DOHH2 (cell line): ENCODE measurements around the gene DYDC2.

ENCODE experiments used
- H3F3A ChIP-seq: fragments of 200-600 bp; sonication (generic), shearing (Covaris generic); 2 replicates; pipeline ENCODE4 v1.6.0; 2016; ENCODE audit warnings: antibody characterized with exemption, mild to moderate bottlenecking; ENCODE audit not compliant: control insufficient read depth, insufficient read depth
- H3K27ac ChIP-seq: fragments of 200-600 bp; sonication (generic); 2 replicates; pipeline ENCODE4 v1.5.1; 2014; ENCODE audit warnings: low read depth, mild to moderate bottlenecking, low read length, moderate library complexity
- H3K27me3 ChIP-seq: fragments of 200-600 bp; sonication (generic); 2 replicates; pipeline ENCODE4 v1.6.1; 2014; ENCODE audit warnings: mild to moderate bottlenecking, low read length, mixed read lengths; ENCODE audit not compliant: control insufficient read depth
- H3K36me3 ChIP-seq: fragments of 200-600 bp; sonication (generic); 2 replicates; pipeline ENCODE4 v1.6.1; 2014; ENCODE audit warnings: mild to moderate bottlenecking, low read length, moderate library complexity, mixed read lengths; ENCODE audit not compliant: control insufficient read depth
- H3K4me1 ChIP-seq: fragments of 200-600 bp; sonication (generic); 2 replicates; pipeline ENCODE4 v1.6.1; 2014; ENCODE audit warnings: mild to moderate bottlenecking, low read length, mixed read lengths; ENCODE audit not compliant: control insufficient read depth
- H3K4me2 ChIP-seq: fragments of 200-600 bp; sonication (generic); 2 replicates; pipeline ENCODE4 v1.6.0; 2014; ENCODE audit warnings: mild to moderate bottlenecking, low read length, moderate library complexity
- H3K4me3 ChIP-seq: fragments of 200-600 bp; sonication (generic); 2 replicates; pipeline ENCODE4 v1.5.1; 2014; ENCODE audit warnings: mild to moderate bottlenecking, low read length, mixed read lengths
- H3K79me2 ChIP-seq: fragments of 200-600 bp; sonication (generic); 2 replicates; pipeline ENCODE4 v1.6.1; 2014; ENCODE audit warnings: mild to moderate bottlenecking, low read length, mixed read lengths; ENCODE audit not compliant: control insufficient read depth
- H3K9me2 ChIP-seq: fragments of 200-600 bp; sonication (generic); replicated peaks from 2 replicates; pipeline ENCODE4 v1.6.1; 2014; ENCODE audit warnings: mild to moderate bottlenecking, low read length, mixed read lengths; ENCODE audit not compliant: control insufficient read depth
- H3K9me3 ChIP-seq: fragments of 200-600 bp; sonication (generic); 2 replicates; pipeline ENCODE4 v1.6.1; 2014; ENCODE audit warnings: antibody characterized with exemption, low read length, mixed read lengths; ENCODE audit not compliant: control insufficient read depth, insufficient read depth
- H4K20me1 ChIP-seq: fragments of 200-600 bp; sonication (generic); 2 replicates; pipeline ENCODE4 v1.6.0; 2014; ENCODE audit warnings: low read depth, mild to moderate bottlenecking, antibody characterized with exemption, low read length, moderate library complexity; ENCODE audit not compliant: control insufficient read depth, insufficient read depth
- CTCF ChIP-seq: fragments of 200-600 bp; sonication (generic); IDR thresholded peaks from one replicate; pipeline ENCODE4 v1.5.1; 2014; ENCODE audit warnings: antibody characterized with exemption, mild to moderate bottlenecking, low read depth, low read length; ENCODE audit not compliant: poor library complexity, severe bottlenecking
- EZH2phosphoT487 ChIP-seq: fragments of 200-600 bp; sonication (generic); IDR thresholded peaks from 2 replicates; pipeline ENCODE4 v1.6.1; 2017; ENCODE audit warnings: borderline replicate concordance, mild to moderate bottlenecking, antibody characterized with exemption, low read length, moderate library complexity, mixed read lengths

Gene DYDC2

DNA sequence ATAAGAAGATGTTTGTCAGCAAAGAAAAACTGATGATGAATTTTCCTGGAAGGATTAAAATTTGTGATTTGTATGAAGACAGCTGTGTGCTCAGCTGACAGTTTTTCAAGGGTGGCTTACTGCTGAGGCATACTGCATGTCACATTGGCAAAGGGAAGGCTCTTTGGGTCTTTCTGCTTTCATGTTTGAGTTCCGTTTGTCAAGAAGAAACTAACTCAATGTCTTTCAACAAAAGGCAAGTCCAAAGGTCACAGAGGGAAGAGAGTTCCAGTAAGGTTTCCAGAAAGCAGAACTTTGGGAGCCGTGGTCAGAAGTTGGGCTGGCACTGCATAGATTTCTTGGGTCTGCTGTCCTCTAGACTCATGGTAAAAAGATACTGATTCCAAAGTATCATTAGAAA is 16.9 kb downstream of the DYDC2 start:
- H3K4me1 ChIP-seq = peaks cover 3% of the 10 kb centered on the region; the same call in 1 of the 2 replicates
- H3F3A ChIP-seq = no peaks in the 10 kb centered on the region
- no peaks in the 10 kb centered on the region for H3K9me2 ChIP-seq
- H3K9me3 ChIP-seq = no peaks in the 10 kb centered on the region
- H3K79me2 ChIP-seq = no peaks in the 10 kb centered on the region
- no peak for TF ChIP-seq EZH2phosphoT487
- TF ChIP-seq CTCF = no peak
- no peak overlapping the region for H3K4me2 ChIP-seq
- no peak overlapping the region for H3K4me3 ChIP-seq
- H3K27me3 ChIP-seq = peaks cover 10% of the 10 kb centered on the region
- H4K20me1 ChIP-seq = no peaks in the 10 kb centered on the region
- H3K36me3 ChIP-seq = no peaks in the 10 kb centered on the region
- H3K27ac ChIP-seq = no peak overlapping the region

GRCh38 chr10:80379701-80380100 is 23.1 kb downstream of the DYDC2 start:
- H3K27ac ChIP-seq = no peak overlapping the region
- peaks cover 8% of the 10 kb centered on the region; the same call in 1 of the 2 replicates for H3K27me3 ChIP-seq
- H3K9me2 ChIP-seq = no peaks in the 10 kb centered on the region
- H3K79me2 ChIP-seq = no peaks in the 10 kb centered on the region
- no peaks in the 10 kb centered on the region for H3F3A ChIP-seq
- H3K9me3 ChIP-seq = no peaks in the 10 kb centered on the region
- H3K4me2 ChIP-seq = no peak overlapping the region
- peaks cover 4% of the 10 kb centered on the region; the same call in 1 of the 2 replicates for H3K4me1 ChIP-seq
- H3K4me3 ChIP-seq = no peak overlapping the region
- no peaks in the 10 kb centered on the region for H4K20me1 ChIP-seq
- no peaks in the 10 kb centered on the region for H3K36me3 ChIP-seq
- no peak for TF ChIP-seq CTCF
- no peak for TF ChIP-seq EZH2phosphoT487

DNA sequence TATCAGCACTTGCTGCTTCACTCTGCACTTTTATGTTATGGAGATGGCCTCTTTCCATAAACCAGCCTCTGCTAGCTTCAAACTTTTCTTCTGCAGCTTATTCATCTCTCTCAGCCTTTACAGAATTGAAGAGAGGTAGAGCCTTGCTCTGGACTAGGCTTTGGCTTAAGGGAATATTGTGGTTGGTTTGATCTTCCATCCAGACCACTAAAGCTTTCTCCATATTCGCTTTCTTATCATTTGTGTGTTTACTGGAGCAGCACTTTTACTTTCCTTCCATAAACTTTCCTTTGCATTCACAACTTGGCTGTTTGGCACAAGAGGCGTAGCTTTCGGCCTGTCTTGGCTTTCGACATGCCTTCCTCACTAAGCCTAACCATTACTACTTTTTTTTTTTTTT is 23.6 kb downstream of the DYDC2 start:
- H3K9me2 ChIP-seq = no peaks in the 10 kb centered on the region
- H3K9me3 ChIP-seq = no peaks in the 10 kb centered on the region
- H3K4me3 ChIP-seq = no peak overlapping the region
- no peak for TF ChIP-seq CTCF
- no peak for TF ChIP-seq EZH2phosphoT487
- H3K4me2 ChIP-seq = no peak overlapping the region
- no peak overlapping the region for H3K27ac ChIP-seq
- H3K79me2 ChIP-seq = no peaks in the 10 kb centered on the region
- no peaks in the 10 kb centered on the region for H3F3A ChIP-seq
- H4K20me1 ChIP-seq = no peaks in the 10 kb centered on the region
- H3K36me3 ChIP-seq = no peaks in the 10 kb centered on the region
- peaks cover 8% of the 10 kb centered on the region; the same call in 1 of the 2 replicates for H3K27me3 ChIP-seq
- H3K4me1 ChIP-seq = peaks cover 4% of the 10 kb centered on the region; the same call in 1 of the 2 replicates

DNA sequence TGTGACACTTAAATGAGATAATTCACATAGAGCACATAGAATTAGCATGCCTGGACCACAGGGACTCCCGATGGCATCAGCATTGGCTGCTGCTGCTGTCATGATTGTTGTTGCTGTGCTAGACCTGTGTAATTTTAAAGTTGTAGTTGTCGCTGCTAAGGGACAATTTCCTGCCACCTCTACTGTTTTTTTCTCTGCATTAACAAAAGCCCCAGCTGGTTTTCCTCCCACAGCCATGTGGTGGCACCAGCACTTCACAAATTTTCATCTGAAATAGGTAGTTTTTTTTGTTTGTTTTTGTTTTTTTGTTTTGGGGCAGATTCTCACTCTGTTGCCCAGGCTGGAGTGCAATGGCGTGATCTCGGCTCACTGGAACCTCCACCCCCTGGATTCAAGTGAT is 26.4 kb downstream of the DYDC2 start:
- Histone ChIP-seq H3K79me2 (no peaks in the 10 kb centered on the region), H3K27ac (no peak overlapping the region), H4K20me1 (no peaks in the 10 kb centered on the region), H3K4me3 (0 out of 2 replicates have a peak overlapping the region, but pooled peaks have one; percentile 25), H3K9me2 (no peaks in the 10 kb centered on the region), H3K4me1 (peaks cover 7% of the 10 kb centered on the region), H3F3A (no peaks in the 10 kb centered on the region), H3K27me3 (peaks cover 4% of the 10 kb centered on the region; the same call in 1 of the 2 replicates), H3K4me2 (peak overlapping the region; percentile 4), H3K36me3 (no peaks in the 10 kb centered on the region), H3K9me3 (no peaks in the 10 kb centered on the region)
- TF ChIP-seq CTCF (peak; percentile 69), EZH2phosphoT487 (no peak)
